Activated CD4-positive, alpha-beta T cell treated with anti-CD3 and anti-CD28 coated beads, Interleukin-2, Interleukin-4, amounts not matched to agents 100 ng/mL and 50 ng/mL, durations not matched to agents 16 hours and 8 hours (primary cell): ENCODE measurements around the gene OR2H1.
A peak's percentile ranks its signal among the peaks of the same experiment; 100 is the strongest.
"Not testable (repeated sequence)": the region's sequence is repeated elsewhere in the genome, so short reads cannot be mapped to it uniquely, and the experiment has no call there.

Source experiments
- DNase-seq: peaks from one replicate; pipeline ENCODE4 v3.0.0-alpha.2; 2020; ENCODE audit warnings: low spot score

OR2H1 gene

DNA sequence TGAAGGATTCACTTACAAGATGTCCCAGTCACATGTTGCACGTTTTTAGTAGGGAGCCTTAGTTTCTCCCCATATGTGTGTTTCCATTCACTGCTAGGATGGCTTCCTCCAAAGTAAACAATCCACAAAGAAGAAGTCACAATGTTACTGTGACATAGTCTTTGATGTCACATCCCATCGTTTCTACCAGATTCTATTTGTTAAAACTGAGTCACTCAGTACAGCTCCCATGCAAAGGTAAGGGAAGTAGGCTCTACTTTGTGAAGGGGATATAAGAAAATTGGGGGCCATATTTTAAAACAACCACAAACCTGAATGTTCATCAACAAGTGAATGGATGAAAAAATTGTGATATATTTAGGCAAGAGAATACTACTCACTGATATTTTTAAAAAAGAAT is at the start of gene OR2H1, which contains the start of gene OR11A1:
OR2H1 (plus strand) TSS at position 185 of the 400 bp plus-strand sequence. CDS start 4,615 bp downstream, outside the sequence.
OR11A1 (minus strand) TSS at position 101 of the 400 bp plus-strand sequence. CDS start 29,430 bp downstream, outside the sequence.
- DNase-seq: no peak

DNA sequence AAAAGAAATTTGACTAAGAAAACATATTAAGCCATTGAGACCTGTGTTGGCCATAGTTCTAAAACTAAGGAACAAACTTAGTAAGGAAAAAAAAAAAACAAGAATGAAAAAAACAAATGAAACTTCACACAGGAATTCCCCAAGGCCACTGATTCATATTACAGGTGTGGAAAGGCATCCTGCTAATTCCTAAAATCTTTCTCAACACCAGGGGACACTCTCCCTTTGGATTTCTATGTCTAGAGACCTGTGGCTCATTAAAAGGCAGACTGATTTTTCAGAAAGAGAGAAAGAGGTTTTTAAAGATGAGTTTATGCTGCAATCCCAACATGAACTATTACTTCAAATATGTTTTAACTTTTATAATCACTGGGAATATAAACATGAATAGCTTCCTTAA is 42.4 kb upstream of the OR2H1 start, which contains the start of gene OR12D1:
OR12D1 (plus strand) TSS at position 341 of the 400 bp plus-strand sequence.
- no peak for DNase-seq

DNA sequence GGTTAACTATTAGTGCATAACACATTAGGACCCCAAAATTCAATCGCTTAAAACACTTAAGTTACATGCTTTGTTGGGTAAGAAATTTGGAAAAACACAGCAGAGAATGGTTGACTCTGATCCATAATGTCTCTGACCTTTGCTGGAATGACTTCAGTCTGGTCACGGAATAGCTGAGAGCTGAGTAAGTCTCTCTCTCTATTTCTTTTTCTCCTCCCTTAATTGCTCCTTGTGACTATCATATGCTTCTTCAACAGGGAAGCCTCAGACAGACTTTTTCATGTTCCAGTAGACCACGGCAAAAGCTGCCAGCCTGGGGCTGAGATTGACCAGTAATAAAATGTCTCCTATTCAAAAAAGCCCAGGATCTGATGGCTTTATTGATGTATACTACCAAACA is 37.4 kb upstream of the OR2H1 start:
- DNase-seq: no peak

- no peak for DNase-seq
Observed at GRCh38 chr6:29424168-29424567, 32.8 kb upstream of the OR2H1 start.

GRCh38 chr6:29424575-29424974 is 32.4 kb upstream of the OR2H1 start:
- DNase-seq: peak; percentile 19

DNA sequence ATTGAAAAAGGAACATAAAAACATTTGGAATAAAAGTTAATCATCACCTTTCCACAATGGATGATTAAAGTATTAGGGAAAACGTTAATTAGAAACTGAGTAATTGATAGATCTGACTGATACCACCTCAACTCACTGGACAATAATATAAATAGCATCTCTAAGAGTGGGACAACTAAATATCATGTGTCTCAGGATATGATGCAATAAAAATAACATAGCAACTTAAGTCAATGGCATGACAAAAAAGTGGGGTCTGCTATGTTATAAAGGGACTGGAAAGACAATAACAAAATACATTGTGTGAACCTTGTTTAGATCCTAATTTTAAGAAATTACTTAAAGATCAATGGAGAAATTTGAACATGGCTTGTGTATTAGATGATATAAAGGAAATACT is 31.9 kb upstream of the OR2H1 start:
- no peak for DNase-seq

GRCh38 chr6:29426654-29427053 is 30.3 kb upstream of the OR2H1 start:
- no peak for DNase-seq

DNA sequence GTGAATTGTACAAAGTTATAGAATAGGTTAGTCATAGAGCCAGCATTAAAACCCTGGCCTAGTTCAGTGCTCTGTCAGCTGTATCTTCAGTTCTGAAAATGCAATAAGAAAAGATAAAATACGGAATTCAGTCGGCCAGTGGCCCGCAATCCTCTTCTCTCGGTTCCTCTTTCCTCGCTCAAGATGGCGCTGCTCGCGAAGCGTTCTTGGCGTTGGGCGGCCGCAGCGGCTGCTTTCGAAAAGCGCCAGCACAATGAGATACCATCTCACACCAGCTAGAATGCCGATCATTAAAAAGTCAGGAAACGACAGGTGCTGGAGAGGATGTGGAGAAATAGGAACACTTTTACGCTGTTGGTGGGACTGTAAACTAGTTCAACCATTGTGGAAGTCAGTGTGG is 20.2 kb upstream of the OR2H1 start:
- not testable (repeated sequence) for DNase-seq

GRCh38 chr6:29439006-29439405 is 17.9 kb upstream of the OR2H1 start, which contains the start of gene OR10C1:
OR10C1 (plus strand) TSS chr6:29439306; CDS start chr6:29440016, 710 bp downstream.
- DNase-seq: no peak

- DNase-seq: no peak
Observed at GRCh38 chr6:29442719-29443118, 14.2 kb upstream of the OR2H1 start.

DNA sequence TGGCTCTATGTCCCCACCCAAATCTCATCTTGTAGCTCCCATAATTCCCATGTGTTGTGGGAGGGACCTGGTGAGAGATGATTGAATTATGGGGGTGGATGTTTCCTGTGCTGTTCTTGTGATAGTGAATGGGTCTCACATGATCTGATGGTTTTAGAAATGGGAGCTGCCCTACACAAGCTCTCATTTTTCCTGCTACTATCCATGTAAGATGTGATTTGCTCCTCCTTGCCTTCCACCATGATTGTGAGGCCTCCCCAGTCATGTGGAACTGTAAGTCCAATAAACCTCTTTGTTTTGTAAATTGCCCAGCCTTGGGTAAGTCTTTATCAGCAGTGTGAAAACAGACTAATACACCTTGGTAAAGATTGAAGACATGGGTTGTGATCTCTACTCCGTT is 12.9 kb upstream of the OR2H1 start:
- not testable (repeated sequence) for DNase-seq

GRCh38 chr6:29447670-29448069 is 9.3 kb upstream of the OR2H1 start:
- DNase-seq: no peak

GRCh38 chr6:29451471-29452193 is 5.3 kb upstream of the OR2H1 start:
- DNase-seq: peak; percentile 3

DNA sequence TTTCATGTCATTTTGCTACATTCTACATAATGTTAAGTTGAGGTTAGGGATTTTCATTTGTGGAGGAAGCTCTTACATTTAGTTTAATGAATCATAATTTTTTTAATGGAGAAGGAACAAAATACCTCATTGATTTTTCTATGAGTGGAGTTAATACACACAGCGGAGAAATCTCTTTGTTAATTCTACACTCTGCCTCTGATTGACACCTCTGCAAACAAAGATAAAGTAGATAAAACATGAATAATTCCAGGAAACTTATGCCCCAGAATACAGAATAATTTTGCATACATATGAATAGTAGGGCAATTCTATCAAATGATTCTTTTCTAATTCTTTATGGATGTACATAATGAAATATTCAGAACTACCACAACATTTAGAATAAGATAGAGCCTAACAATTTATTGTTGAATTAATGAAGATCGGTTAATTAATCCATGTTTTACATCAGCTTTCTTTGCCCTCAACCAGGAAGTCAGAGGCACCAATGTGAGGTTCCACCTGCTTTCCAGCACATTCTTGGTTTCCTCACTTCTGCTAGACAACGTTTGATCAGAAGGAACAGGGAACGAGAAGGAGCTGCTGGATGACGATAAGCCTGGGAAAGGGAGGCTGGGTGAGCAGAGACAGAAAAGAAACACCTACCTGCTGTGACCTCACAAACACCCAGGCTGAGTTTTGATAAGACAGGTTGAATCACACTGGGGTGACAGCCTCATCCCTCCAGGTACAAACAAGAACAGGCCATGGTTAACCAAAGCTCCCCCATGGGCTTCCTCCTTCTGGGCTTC is 4.3 kb downstream of the OR2H1 start:
- no peak for DNase-seq

GRCh38 chr6:29462022-29462421 is 5.1 kb downstream of the OR2H1 start:
- no peak for DNase-seq

GRCh38 chr6:29465279-29465678 is 8.3 kb downstream of the OR2H1 start:
- DNase-seq: no peak

- DNase-seq: no peak
Observed at GRCh38 chr6:29465801-29466200, 8.8 kb downstream of the OR2H1 start.

DNA sequence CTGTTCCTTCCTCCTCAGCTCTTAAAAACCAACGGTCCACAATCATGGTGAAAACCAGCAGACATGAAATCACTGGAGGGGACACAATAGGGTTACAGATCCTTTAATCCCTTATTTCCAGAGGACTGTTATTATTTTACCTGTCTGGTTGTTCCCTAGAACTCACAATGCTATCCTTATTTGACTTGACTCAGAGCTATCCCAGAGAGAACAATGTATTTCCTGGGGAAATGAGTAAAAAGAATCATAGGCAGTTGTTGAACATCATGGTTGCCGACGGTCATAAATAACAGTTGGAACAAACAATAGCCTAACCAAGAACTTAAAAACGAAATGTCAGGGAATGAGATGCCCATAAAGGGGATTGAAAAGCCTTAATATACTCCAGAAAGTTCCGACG is 9.3 kb downstream of the OR2H1 start:
- DNase-seq: no peak

- DNase-seq: no peak
Observed at GRCh38 chr6:29474996-29475395, 18.0 kb downstream of the OR2H1 start.

DNA sequence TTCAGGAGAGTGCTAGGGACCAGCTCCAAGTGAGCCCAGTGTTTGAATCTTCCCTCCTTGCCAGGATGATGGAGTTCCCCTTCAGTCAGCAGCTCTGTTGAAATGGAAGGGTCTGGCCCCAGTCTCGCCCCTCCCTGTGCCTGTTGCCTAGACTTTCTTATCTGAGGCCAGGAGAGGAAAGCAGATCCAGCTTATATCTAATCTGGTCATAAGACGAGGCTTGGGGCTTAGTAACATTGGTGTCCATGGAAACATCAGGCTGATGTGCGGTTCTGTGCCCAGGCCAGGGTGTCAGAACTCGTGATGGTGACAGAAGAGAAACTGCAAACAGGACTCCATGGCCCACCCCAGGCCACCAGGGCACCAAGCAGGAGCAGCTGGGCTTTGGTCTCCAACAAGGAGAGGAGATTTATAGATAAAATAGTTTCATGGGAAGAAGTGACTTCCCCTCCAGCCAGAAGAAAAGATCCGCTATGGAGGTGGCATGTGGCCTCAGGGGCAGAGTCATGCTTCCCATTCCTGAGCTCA is 21.0 kb downstream of the OR2H1 start:
- no peak for DNase-seq

- no peak for DNase-seq
Observed at GRCh38 chr6:29478740-29479139, 21.8 kb downstream of the OR2H1 start.

GRCh38 chr6:29479560-29479959 is 22.6 kb downstream of the OR2H1 start:
- DNase-seq: no peak

DNA sequence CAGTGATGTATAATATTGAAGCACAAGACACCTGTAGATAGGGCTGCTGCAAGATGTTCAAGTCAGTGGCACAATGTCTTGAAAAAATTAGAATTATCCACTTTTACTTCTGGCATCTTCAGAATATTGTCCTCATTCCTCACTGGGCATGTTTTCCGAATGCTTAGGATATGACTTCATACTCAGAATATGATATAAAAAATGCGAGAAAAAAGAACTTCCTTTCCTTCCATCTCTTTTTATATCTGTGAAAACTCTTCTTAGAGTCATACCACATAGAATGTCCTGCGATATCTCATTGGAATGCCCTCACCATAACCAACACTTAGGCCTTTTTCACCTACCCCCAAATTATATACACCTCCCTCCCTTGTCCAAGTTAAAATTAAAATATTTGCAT is 26.2 kb downstream of the OR2H1 start:
- DNase-seq: no peak
